HG03442 (cell line): ENCODE results near the gene ADI1.
A peak's percentile ranks its signal among the peaks of the same experiment; 100 is the strongest.
"Not testable (repeated sequence)": the region's sequence is repeated elsewhere in the genome, so short reads cannot be mapped to it uniquely, and the experiment has no call there.

ENCODE experiments used
- ATAC-seq: cut with Tn5 transposase; IDR thresholded peaks from one replicate; pipeline ENCODE4 v1.9.1; 2021; ENCODE audit warnings: mild to moderate bottlenecking, moderate library complexity; ENCODE audit not compliant: unreplicated experiment

Gene ADI1

DNA sequence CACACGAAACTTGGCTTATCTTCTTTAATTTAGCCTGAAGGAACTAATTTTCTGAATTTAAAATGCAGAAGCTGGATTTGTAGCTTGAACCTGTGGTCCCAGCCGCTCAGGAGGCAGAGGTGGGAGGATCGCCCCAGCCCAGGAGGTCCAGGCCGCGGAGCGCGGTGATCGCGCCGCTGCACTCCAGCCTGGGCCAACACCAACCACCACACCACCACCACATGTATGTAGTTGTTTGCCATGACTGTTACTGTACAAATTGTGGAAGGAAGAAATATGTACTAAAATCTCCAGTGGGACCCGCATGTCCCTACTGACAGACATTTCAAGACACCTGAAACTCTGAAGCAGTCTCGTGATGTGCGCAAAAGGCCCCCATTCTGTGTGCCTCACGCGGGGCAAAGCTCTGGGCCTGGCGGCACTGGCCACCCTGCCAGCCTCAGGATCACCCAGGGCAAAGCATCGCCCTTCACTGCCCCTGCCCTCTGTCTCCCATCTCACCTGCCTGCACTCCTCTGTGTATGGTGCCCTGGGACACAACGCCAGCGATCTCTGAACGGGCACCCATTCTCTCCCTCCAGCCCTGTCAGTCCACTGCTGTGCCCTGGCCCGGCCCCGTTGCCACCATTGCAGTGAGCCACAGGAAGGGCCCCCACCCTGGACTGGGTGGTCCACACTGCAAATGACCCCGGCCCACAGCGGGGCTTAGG, 10.1 kb upstream of the ADI1 start:
- ATAC-seq, result no peak

- no peak for ATAC-seq
Measured at GRCh38 chr2:3527886-3528785, 8.8 kb upstream of the ADI1 start.

- no peak for ATAC-seq
Measured at GRCh38 chr2:3526871-3527270, 7.5 kb upstream of the ADI1 start.

DNA sequence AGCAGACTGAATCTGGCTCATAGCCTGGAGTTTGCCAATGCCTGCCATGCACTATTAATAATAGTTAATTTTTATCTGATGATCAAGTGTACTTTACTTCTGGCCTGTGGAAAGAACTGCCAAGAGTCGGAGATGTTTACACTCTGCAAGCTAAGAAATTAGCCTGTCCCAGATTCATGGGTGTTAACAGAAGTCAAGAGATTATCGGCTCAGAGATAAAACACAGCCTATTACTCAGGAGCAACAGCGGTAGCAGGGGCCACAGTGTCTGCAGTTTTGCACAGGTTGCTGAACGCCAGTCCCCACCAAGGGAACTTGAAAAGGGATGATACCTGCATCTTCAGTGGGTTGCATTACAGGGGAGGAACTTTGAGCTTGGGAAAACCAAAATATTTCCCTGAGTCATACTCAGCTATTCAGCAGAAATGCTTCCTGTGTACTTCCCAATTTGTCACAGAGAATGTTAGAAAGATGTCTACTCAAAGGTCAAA, 4.3 kb upstream of the ADI1 start:
- ATAC-seq, result no peak

DNA sequence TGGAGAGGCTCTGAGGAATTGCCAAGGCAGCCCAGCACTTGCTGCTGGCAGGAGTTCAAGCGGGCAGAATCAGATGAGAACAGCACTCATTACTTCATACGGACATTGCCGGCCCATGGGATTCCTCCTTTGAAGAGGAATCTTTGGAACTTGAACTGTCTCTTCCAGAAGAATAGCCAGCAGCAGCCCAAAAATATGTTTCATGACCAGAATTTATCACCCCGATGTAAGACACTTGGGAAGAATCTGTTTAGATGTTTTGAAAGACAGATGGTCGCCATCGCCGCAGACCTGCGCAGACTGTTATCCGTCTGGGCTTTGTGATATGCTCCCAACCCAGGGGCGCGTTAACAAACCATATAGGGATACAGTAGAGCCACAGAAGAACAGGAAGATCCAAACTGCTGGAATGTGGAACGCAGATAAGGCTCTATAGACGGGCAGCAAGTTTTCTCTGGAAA, 3.7 kb upstream of the ADI1 start:
- ATAC-seq, result no peak

DNA sequence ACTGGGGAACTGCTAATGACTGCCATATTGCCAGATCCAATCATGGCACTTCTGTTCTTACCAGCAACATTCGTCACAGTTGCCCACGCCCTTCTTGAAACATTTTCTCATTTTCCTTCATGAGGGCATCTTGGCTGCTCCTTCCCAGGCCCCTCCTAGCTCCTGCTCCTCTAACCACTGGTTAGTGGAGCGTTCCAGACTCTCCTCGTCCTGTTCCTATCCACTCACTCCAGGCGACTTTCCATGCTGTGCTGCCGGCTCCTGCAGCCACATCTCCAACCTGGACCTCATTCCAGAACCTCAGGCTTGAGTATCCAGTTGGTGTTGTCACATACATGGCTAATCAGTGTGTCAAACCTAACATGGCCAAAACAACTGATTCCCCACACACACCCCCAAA, 1.3 kb upstream of the ADI1 start:
- no peak for ATAC-seq

GRCh38 chr2:3518496-3519254, 656 bp downstream of the ADI1 start:
- peak; percentile 74 for ATAC-seq

DNA sequence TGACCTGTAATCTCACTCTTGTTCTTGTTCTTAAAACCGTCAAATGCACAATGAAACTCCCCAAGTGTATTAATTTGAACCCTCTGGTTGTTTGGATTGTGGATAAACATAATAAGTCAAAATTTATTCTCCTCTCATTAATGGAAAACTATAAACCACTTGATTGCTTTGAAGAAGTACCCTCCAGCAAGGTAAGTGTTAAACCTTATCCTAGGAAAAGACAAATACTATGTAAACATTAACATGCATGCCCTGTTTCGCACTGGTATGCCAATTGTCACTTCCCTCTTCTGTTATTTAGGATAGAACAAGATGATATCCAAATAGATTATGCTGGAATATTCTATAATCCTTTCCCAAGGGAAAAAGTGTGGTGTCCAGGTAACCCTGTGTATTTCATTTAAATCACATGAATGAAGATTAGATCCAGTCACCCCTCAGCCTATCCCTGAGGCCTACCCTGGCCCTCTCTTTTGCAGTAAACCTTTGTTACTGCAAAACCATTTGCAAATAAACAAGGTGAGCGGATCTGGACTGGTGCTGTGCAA, 1.3 kb downstream of the ADI1 start:
- no peak for ATAC-seq

DNA sequence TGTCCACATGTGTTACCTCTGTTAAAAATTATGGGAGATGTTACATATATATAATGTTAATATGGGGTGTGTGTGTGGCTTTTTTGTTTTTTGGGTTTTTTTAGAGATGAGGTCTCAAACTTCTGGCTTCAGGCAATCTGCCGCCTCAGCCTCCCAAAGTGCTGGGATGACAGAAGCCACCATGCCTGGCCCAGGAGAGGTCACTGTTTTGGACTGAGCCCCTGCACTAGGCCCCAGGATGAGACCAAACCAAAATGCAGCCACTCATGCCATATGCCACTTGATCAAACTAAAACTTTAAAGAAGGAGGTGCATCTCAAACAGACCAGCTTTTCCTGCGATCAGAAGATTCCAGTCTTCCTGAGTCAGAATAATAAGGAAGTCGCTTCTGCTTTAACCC, 2.5 kb downstream of the ADI1 start:
- ATAC-seq, result no peak

GRCh38 chr2:3515438-3515837, 3.9 kb downstream of the ADI1 start:
- ATAC-seq, result not testable (repeated sequence)

- ATAC-seq, result no peak
Measured at GRCh38 chr2:3513026-3513810, 6.1 kb downstream of the ADI1 start.

DNA sequence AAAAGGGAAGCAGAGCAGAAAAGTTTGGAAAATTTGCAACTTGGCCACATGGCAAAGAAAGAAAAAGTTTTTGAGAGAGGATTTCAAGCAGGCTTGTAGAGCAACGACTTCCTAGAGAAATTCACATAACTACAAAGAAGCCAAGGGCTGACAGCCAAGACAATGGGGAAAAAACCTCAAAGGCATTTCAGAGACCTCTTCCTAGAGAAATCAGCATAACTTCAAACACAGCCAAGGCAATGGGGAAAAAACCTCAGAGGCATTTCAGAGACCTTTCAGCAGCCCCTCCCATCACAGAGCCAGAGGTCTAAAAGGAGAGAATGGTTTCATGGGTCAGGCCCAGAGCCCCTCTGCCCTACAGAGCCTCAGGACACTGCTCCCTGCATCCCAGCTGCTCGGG, 7.2 kb downstream of the ADI1 start:
- ATAC-seq, result no peak

DNA sequence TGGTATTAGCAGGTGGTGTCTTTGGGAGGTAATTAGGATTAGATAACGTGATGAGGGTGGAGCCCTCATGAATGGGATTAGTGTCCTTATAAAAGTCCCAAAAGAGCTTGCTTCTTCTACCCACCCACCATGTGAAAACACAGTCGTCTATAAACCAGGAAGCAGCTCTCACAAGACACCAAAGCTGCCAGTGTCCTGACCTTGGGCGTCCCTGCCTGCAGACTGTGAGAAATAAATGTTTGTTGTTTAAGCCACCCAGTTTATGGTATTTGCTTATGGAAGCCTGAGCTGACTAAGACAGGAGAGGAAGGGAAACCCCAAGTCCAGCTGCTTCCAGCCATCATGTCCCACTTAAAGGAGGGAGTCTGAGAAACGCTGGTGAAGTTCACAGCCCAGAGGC, 13.6 kb downstream of the ADI1 start:
- ATAC-seq, result peak; percentile 89

DNA sequence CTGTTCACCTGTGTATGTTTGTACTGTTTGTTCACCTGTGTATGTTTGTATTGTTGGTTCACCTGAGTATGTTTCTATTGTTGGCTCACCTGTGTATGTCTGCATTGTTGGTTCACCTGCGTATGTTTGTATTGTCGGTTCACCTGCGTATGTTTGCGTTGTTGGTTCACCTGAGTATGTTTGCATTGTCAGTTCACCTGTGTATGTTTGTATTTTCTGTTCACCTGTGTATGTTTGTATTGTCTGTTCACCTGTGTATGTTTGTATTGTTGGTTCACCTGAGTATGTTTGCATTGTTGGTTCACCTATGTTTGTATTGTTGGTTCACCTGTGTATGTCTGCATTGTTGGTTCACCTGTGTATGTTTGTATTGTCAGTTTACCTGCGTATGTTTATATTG, 14.6 kb downstream of the ADI1 start:
- ATAC-seq, result no peak

DNA sequence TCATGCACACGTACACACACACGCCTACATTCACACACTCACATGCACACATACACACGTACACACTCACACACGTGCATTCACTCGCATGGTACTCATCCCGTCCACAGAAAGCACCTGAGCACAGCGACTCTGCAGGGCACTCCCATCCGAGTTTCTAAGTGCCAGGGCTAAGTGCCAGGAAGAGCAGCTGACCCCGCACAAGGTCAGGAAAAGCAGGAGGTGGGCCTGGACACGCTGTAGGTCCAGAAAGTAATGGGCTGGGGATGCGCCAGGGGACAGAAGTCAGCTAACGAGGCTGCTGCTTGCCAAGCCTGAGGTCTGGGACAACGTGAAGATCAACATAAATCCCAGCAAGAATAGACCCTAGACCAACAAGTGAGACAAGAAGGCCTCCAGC, 15.8 kb downstream of the ADI1 start:
- ATAC-seq, result no peak

DNA sequence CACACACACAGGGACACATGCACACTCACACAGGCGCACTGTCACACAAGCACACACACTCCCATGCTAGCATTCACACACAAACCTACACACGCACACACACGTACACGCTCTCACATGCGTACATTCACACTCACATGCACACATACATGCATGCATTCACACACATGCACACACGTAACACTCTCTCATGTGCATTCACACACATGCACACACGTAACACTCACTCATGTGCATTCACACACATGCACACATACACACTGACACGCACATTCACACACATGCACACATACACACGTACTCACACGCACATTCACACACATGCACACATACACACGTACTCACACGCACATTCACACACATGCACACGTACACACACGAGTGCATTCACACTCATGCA, 16.3 kb downstream of the ADI1 start:
- ATAC-seq, result no peak

DNA sequence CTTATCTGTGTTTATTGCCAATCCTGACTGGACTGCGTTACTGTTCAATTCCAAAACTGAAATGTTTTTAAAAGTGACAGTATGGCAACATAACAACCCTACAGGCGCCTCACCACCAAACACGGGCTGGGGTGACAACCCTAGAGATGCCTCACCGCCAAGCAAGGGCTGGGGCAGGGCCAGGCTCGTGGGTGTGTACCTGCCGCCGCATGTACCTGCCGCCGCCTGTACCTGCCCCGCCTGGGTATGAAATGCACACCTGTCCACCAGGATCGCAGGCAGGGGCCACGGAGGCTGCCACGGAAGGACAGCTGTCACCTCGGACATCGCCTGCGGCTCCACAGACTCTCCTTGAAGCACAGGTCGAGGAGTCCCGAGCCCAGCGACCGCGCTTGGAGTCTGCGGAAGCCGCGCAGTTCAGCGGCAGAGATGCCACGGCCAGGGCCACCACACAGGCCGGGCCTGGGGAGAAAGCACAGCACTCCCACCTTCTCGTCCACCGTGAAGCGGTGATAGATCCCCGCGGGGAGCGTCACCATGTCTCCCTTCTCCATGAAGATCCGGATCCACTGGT, 18.9 kb downstream of the ADI1 start:
- ATAC-seq, result no peak

- no peak for ATAC-seq
Measured at GRCh38 chr2:3498783-3499394, 20.4 kb downstream of the ADI1 start.

DNA sequence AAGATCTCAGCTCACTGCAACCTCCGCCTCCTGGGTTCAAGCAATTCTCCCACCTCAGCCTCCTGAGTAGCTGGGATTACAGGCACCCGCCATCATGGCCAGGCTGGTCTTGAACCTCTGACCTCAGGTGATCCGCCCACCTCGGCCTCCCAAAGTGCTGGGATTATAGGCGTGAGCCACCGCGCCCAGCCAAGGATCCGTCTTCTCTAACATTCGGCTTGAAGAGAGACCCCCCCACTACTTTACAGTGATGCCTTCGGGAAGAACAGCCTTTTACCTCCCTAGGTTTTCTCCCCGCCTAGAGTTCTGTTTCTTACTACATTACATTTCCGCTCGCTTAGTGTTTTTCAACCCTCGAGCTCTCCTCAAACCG, 22.6 kb downstream of the ADI1 start:
- ATAC-seq, result not testable (repeated sequence)
